Type B pancreatic cell (in vitro differentiated cells): Measurements from ENCODE around the gene POU3F2. TPM values are rescaled to one million over a fixed set of nuclear protein-coding genes. Genes with fewer than 3 reads are reported as not detected.
A peak's percentile ranks its signal among the peaks of the same experiment; 100 is the strongest.

Experiments
- DNase-seq: peaks from one replicate; pipeline ENCODE4 v3.0.0; 2021; ENCODE audit warnings: mixed read lengths; ENCODE audit not compliant: unreplicated experiment; ENCODE audit errors: extremely low spot score
- H3K27ac Mint-ChIP-seq: 2 replicates; pipeline ENCODE4 v1.8.0; 2021; ENCODE audit warnings: mild to moderate bottlenecking, mixed read lengths
- H3K27me3 Mint-ChIP-seq: 2 replicates; pipeline ENCODE4 v1.8.0; 2021; ENCODE audit warnings: mixed read lengths
- H3K36me3 Mint-ChIP-seq: 2 replicates; pipeline ENCODE4 v1.8.0; 2021; ENCODE audit warnings: mixed read lengths
- H3K4me1 Mint-ChIP-seq: one replicate; pipeline ENCODE4 v1.8.0; 2021; ENCODE audit warnings: mixed read lengths; ENCODE audit not compliant: unreplicated experiment
- H3K4me3 Mint-ChIP-seq: 2 replicates; pipeline ENCODE4 v1.8.0; 2021; ENCODE audit warnings: mild to moderate bottlenecking, mixed read lengths
- H3K9me3 Mint-ChIP-seq: 2 replicates; pipeline ENCODE4 v1.8.0; 2021; ENCODE audit warnings: mixed read lengths
- total RNA-seq: library from RNA; stranded (reverse); gene quantifications from 2 replicates; pipeline ENCODE4 v1.2.1, GENCODE V29; 2021; ENCODE audit warnings: low replicate concordance
- TF ChIP-seq, protein P1 (sequence below): fragments of 200-600 bp; sonication (generic); conservative IDR thresholded peaks from 2 replicates; pipeline ENCODE4 v1.5.0; 2021; ENCODE audit warnings: antibody characterized with exemption, mild to moderate bottlenecking

POU3F2 gene
- total RNA-seq, 1 donor from 2014 or later, result 2.1 TPM

GRCh38 chr6:98875375-98875774 lies 41.0 kb downstream of the POU3F2 start:
- TF ChIP-seq, protein P1, sequence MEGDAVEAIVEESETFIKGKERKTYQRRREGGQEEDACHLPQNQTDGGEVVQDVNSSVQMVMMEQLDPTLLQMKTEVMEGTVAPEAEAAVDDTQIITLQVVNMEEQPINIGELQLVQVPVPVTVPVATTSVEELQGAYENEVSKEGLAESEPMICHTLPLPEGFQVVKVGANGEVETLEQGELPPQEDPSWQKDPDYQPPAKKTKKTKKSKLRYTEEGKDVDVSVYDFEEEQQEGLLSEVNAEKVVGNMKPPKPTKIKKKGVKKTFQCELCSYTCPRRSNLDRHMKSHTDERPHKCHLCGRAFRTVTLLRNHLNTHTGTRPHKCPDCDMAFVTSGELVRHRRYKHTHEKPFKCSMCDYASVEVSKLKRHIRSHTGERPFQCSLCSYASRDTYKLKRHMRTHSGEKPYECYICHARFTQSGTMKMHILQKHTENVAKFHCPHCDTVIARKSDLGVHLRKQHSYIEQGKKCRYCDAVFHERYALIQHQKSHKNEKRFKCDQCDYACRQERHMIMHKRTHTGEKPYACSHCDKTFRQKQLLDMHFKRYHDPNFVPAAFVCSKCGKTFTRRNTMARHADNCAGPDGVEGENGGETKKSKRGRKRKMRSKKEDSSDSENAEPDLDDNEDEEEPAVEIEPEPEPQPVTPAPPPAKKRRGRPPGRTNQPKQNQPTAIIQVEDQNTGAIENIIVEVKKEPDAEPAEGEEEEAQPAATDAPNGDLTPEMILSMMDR, result no peak
- H3K4me3 Mint-ChIP-seq, result no peak overlapping the region
- no peak for DNase-seq
- H3K27ac Mint-ChIP-seq, result no peak overlapping the region
- H3K4me1 Mint-ChIP-seq, result no peaks in the 10 kb centered on the region
- H3K9me3 Mint-ChIP-seq, result no peaks in the 10 kb centered on the region
- peaks cover 3% of the 10 kb centered on the region for H3K36me3 Mint-ChIP-seq
- no peaks in the 10 kb centered on the region for H3K27me3 Mint-ChIP-seq

DNA sequence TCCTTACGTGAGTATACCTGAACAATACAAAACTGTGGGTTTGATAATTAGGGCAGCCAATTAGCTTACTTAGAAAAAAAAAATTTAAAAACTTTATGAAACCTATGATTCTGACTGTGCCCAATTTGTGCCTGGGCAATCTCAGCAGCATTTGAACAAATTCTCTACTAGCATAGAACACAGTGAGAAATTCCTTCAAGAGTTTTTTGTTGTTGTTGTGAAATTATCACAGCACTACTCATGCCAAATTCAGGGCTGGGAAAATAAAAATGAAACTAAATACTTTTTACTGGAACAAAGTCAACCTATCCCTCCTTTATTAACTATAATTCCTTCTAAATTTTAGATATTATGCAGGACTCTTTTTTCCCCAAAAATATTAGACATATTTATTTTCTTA lies 42.9 kb downstream of the POU3F2 start:
- Mint-ChIP-seq H3K36me3 (peaks cover 4% of the 10 kb centered on the region), H3K4me3 (no peak overlapping the region), H3K9me3 (no peaks in the 10 kb centered on the region), H3K27me3 (no peaks in the 10 kb centered on the region), H3K27ac (no peak overlapping the region), H3K4me1 (no peaks in the 10 kb centered on the region)
- TF ChIP-seq, protein P1, result no peak
- DNase-seq, result no peak

- peaks cover 4% of the 10 kb centered on the region for H3K36me3 Mint-ChIP-seq
- peak overlapping the region; percentile 7 for H3K27ac Mint-ChIP-seq
- H3K27me3 Mint-ChIP-seq, result no peaks in the 10 kb centered on the region
- no peaks in the 10 kb centered on the region for H3K4me1 Mint-ChIP-seq
- no peaks in the 10 kb centered on the region for H3K9me3 Mint-ChIP-seq
- H3K4me3 Mint-ChIP-seq, result no peak overlapping the region
- TF ChIP-seq, protein P1, result no peak
- DNase-seq, result no peak
These were observed 46.1 kb downstream of the POU3F2 start for GRCh38 chr6:98880486-98880885.

DNA sequence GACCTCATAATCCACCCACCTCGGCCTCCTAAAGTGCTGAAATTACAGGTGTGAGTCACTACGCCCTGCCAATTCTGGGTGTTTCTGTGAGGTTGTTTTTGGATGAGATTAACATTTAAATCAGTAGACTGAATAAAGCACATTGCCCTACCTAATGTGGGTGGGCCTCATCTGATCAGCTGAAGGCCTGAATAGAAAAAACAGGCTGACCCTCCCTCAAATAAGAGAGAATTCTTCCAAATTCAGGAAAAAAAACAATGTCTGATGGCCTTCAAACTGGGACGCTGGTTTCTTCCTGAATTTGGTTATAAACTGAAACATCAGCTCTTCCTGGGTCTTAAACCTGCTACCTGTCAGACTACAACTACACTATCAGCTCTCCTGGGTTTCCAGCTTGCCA lies 51.0 kb downstream of the POU3F2 start:
- no peak overlapping the region for H3K4me3 Mint-ChIP-seq
- H3K9me3 Mint-ChIP-seq, result no peaks in the 10 kb centered on the region
- no peak for DNase-seq
- TF ChIP-seq, protein P1, result no peak
- H3K4me1 Mint-ChIP-seq, result no peaks in the 10 kb centered on the region
- no peak overlapping the region for H3K27ac Mint-ChIP-seq
- no peaks in the 10 kb centered on the region for H3K27me3 Mint-ChIP-seq
- peaks cover 8% of the 10 kb centered on the region for H3K36me3 Mint-ChIP-seq

GRCh38 chr6:98887650-98888049 lies 53.3 kb downstream of the POU3F2 start:
- peaks cover 9% of the 10 kb centered on the region for H3K36me3 Mint-ChIP-seq
- no peak for DNase-seq
- H3K27me3 Mint-ChIP-seq, result no peaks in the 10 kb centered on the region
- TF ChIP-seq, protein P1, result no peak
- no peaks in the 10 kb centered on the region for H3K4me1 Mint-ChIP-seq
- H3K27ac Mint-ChIP-seq, result no peak overlapping the region
- no peak overlapping the region for H3K4me3 Mint-ChIP-seq
- H3K9me3 Mint-ChIP-seq, result no peaks in the 10 kb centered on the region

Other genes starting within 250 kb of the POU3F2 start
- 18.3 and 19.2 TPM in 2 replicates for gene FBXL4, start 113.4 kb downstream of the POU3F2 start, total RNA-seq